ENCODE results near the gene ZSWIM5.
"Not testable (repeated sequence)": the region's sequence is repeated elsewhere in the genome, so short reads cannot be mapped to it uniquely, and the experiment has no call there.

Gene ZSWIM5

GRCh38 chr1:45200906-45201500, 5.4 kb downstream of the ZSWIM5 start:
- DNase-seq: no peak

GRCh38 chr1:45200435-45200834, 6.0 kb downstream of the ZSWIM5 start:
- DNase-seq: no peak

DNA sequence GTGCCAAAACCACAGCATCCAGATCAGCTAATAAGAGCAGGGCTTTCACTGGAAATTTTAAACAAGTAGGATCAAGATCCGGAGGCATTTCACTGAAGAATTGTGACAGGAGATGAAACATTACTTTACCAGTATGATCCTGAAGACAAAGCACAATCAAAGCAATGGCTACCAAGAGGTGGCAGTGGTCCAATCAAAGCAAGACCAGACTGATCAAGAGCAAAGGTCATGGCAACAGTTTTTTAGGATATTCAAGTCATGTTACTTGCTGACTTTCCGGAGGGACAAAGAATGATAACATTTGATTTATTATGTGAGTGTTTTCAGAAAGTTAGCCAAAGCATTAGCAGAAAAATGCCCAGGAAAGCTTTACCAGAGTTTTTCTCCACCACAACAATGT, 8.2 kb downstream of the ZSWIM5 start:
- no peak for DNase-seq

GRCh38 chr1:45196863-45197262, 9.5 kb downstream of the ZSWIM5 start:
- DNase-seq: no peak

DNA sequence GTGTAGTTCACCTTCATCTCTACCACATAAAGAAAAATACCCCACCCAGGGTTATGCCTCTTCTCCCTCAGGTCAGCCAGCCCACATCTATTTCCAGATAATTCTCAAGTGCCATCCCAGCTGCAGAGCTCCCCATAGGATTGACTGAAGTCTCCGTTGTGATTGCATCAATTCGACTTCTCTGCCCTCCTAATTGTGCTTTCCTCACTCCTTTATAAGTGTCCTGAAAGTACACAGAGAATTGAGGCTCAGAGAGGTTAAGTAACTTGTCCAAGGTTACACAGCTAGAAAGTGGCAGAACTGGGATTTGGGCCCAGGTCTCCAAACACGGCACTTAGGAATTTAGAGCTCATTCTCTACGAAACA, 15.0 kb downstream of the ZSWIM5 start:
- DNase-seq: no peak

- no peak for DNase-seq
Observed at GRCh38 chr1:45187725-45188124, 18.7 kb downstream of the ZSWIM5 start.

DNA sequence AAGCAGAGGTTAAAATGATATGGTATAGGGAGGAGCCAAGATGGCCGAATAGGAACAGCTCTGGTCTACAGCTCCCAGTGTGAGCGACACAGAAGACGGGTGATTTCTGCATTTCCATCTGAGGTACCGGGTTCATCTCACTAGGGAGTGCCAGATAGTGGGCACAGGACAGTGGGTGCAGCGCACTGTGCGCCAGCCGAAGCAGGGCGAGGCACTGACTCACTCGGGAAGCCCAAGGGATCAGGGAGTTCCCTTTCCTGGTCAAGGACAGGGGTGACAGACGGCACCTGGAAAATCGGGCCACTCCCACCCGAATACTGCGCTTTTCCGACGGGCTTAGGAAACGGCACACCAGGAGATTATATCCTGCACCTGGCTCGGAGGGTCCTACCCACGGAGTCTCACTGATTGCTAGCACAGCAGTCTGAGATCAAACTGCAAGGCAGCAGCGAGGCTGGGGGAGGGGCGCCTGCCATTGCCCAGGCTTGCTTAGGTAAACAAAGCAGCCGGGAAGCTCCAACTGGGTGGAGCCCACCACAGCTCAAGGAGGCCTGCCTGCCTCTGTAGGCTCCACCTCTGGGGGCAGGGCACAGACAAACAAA, 26.4 kb downstream of the ZSWIM5 start:
- DNase-seq: not testable (repeated sequence)

GRCh38 chr1:45177452-45177851, 29.0 kb downstream of the ZSWIM5 start:
- no peak for DNase-seq

- no peak for DNase-seq
Observed at GRCh38 chr1:45172764-45173163, 33.6 kb downstream of the ZSWIM5 start.

- no peak for DNase-seq
Observed at GRCh38 chr1:45172005-45172404, 34.4 kb downstream of the ZSWIM5 start.

DNA sequence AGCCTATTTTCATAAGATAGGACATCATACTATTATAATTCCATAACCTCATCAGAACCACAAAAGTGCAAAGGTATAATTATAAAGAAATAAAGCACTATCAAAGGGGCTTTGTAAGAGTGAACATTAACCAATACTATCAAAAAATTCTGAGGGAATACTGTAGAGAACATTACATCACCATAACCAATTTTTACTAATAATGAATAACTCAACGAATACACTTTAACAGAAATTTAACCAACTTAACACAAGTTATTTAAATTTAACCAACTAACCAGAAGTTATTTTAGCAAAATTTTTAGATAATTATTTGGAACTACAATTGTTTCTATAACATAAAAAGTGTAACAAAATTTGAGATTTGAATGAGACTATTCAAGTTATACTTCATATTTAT, 34.8 kb downstream of the ZSWIM5 start:
- DNase-seq: no peak

DNA sequence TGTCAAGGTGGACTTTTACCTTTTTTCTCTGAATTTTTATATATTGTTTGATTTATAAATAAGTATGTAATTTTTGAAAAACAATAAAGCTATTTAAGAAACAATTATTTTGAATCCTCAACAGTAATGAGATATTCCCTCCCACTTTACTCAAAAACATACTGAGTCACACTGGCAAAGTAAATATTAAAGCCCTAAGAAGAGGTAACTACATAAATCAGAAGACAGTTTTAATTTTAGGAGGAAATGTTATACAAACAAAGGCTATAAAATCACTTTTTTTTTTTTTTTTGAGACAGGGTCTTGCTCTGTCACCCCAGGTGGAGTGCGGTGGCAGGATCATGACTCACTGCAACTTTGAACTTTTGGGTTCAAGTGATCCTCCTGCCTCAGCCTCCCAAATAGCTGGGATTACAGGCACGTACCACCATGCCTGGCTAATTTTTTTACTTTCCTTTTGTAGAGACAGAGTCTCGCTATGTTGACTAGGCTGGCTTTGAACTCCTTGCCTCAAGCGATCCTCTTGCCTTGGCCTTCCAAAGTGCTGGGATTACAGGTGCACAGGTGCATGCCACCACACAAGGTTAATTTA, 36.2 kb downstream of the ZSWIM5 start:
- no peak for DNase-seq

GRCh38 chr1:45167947-45168346, 38.5 kb downstream of the ZSWIM5 start:
- not testable (repeated sequence) for DNase-seq

DNA sequence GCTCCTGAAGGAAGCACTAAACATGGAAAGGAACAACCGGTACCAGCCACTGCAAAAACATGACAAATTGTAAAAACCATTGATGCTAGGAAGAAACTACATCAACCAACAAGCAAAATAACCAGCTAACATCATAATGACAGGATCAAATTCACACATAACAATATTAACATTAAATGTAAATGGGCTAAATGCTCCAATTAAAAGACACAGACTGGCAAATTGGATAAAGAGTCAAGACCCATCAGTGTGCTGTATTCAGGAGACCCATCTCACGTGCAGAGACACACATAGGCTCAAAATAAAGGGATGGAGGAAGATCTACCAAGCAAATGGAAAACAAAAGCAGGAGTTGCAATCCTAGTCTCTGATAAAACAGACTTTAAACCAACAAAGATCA, 42.1 kb downstream of the ZSWIM5 start:
- DNase-seq: not testable (repeated sequence)

GRCh38 chr1:45163111-45163510, 43.3 kb downstream of the ZSWIM5 start:
- DNase-seq: not testable (repeated sequence)

DNA sequence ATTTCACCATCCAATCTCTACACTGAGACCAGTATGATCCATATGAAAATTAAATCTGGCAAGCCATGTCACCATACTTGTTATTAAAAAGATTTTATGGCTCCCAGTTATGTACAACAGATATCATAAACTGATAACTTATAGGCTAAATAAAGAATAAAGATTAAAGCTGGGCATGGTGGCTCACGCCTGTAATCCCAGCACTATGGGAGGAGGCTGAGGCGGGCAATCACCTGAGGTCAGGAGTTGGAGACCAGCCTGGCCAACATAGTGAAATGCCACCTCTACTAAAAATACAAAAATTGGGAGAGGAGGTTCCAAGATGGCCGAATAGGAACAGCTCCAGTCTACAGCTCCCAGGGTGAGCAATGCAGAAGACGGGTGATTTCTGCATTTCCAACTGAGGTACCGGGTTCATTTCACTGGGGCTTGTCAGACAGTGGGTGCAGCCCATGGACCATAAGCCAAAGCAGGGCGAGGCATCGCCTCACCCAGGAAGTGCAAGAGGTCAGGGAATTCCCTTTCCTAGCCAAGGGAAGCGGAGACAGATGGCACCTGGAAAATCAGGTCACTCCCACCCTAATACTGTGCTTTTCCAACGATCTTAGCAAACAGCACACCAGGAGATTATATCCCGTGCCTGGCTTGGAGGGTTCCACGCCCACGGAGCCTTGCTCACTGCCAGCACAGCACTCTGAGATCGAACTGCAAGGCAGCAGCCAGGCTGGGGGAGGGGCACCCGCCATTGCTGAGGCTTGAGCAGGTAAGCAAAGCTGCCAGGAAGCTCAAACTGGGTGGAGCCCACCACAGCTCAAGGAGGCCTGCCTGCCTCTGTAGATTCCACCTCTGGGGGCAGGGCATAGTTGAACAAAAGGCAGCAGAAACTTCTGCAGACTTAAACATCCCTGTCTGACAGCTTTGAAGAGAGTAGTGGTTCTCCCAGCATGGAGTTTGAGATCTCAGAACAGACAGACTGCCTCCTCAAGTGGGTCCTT, 44.1 kb downstream of the ZSWIM5 start:
- not testable (repeated sequence) for DNase-seq

GRCh38 chr1:45155957-45156356, 50.4 kb downstream of the ZSWIM5 start:
- no peak for DNase-seq

DNA sequence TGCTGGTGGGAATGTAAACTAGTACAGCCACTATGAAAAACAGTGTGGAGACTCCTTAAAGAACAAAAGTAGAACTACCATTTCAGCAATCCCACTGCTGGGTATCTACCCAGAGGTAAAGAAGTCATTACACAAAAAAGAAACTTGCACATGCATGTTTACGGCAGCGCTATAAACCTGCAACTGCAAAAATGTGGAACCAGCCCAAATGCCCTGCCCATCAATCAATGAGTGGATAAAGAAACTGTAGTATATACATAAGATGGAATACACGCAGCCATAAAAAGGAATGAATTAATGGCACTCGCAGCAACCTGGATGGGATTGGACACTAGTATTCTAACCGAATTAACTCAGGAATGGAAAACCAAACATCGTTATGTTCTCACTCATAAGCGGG, 51.0 kb downstream of the ZSWIM5 start:
- DNase-seq: no peak

DNA sequence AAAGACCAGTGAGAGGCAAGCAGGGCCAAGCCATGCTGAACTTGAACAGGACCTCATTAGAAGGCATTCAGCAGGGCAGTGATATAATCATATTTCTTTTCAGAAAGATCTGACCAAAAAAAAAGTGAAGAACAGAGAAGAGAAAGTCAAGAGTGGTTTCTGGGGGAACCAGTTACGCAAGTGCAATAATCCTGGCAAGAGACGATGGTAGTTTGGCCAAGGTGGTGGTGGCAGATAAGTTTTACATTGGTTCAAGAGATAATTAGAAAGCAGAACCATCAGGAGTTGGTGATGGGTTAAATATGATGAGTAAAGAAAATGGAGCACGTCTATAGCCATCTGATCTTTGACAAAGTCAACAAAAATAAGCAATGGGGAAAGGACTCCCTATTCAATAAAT, 54.3 kb downstream of the ZSWIM5 start:
- DNase-seq: no peak

DNA sequence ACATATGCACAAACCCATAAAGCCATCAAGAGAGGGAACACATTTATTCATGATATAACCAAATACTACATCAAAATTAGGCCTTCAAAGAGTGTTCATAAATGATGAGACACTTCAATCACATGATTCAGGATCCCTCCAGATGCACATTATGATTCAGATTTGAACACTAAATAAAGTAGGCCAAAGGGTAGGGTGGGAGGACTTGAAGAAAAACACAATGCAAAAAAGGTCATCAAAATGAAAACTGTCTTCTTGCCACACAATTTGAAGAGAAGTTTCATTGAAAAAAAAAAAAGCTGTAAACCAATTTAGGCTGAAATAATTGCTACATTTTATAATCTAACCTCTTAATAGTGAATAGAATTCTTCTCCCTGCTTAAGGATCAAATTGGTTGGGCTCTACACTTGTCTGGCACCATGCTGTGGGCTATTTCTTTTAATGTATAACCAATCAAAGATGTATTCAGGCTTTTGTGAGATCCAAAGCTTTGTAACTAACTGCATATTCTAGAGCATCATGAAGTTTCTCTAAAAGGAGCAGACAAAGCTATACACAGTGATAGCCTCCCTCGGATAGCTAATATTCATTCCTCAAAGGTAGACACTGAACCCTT, 58.1 kb downstream of the ZSWIM5 start:
- DNase-seq: no peak

- DNase-seq: no peak
Observed at GRCh38 chr1:45146833-45147232, 59.6 kb downstream of the ZSWIM5 start.

DNA sequence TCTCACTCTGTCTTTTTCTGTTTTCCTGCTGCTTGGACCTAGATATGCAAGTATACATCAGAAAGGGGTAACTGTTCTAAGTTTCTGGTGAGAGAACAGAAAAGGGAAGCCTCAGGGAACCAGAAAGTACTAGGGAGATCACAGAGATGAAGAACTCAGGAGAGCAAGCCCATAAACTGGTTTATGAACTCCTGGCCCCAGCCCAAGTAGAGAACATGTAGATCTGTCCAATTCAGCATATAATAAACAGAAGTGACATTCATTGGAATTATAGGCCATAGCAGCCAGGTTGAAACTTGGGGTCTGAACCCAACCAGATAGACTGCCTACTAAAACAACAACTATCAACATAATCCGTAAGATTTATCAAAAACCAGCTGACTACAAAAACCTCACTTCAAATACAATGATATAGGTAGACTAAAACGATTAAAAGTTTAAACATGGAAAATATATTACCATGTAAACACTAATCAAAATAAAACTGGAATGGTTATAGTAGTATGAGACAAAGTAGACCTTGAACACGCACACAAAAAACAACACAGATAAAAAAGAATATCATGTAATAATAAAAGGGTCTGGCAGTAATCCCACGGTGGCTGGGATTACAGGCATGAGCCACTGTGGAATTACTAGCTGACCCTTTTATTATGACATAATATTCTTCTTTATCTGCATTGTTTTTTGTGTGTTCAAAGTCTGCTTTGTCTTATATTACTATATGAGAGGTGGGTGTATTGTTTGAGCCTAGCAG, 65.0 kb downstream of the ZSWIM5 start:
- no peak for DNase-seq
